Stimulated activated CD8-positive, alpha-beta memory T cell treated with anti-CD3 and anti-CD28 coated beads, Interleukin-2, amount 100 ng/mL, for 1 hour (primary cell): ENCODE measurements around the gene ZFAND3.

Experiments used
- DNase-seq, 2 donors: peaks; one replicate each; pipeline ENCODE4 v3.0.0-alpha.2; 2020; ENCODE audit warnings: low read depth in 2 of 2

ZFAND3 gene

DNA sequence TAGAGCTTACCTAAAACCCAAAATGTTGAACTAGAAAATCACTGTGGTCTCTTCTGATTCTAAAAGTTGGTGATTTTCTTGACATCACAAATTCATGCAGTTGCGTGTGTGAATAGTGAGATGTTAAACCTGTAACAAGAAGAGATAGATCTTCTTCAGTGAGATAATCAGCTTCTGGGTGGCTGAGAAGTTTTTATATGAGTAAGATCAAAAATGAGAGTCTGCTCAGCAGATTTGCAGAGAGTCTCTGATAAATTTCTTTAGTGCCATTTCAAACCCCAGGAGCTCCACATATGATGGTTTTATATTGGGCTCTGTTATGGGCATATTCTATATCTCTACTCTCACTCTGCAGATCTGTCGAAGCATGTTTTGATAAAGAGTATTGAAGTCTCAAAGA, 185.4 kb downstream of the ZFAND3 start:
- no peak for DNase-seq

DNA sequence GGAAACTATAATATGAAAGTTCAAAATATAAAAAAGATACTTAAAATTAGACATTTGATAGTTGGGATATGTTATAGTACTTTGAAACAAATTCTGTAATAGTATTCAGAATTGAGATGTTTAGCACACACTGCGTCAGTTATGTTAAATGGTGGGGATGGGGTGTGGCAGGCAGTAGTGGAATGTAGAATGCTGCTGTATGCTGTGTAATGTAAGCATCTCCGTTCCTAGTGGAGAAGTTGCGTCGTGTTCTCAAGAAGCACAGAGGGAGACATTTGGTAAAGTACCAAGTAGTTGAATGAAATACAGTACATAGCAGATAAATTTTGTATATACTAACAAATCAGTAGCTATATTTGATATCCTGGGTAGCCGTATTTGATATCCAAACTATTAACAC, 192.4 kb downstream of the ZFAND3 start:
- no peak for DNase-seq

DNA sequence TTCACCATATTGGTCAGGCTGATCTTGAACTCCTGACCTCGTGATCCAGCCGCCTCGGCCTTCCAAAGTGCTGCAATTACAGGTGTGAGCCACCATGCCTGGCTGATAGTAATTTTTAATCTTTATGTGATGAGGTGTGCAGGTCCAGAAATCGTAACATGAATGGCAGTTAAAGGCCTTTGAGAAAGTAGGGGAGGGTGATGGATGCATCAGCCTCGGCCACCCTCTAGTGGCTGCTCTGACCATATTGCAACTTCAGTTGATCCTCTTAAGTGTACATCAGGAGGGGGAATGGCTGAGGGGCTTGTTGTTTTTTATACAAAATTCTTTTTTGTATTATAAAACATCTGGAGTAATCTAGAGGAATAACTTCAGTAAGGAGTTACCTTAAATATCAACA, 193.0 kb downstream of the ZFAND3 start:
- DNase-seq, result no peak

DNA sequence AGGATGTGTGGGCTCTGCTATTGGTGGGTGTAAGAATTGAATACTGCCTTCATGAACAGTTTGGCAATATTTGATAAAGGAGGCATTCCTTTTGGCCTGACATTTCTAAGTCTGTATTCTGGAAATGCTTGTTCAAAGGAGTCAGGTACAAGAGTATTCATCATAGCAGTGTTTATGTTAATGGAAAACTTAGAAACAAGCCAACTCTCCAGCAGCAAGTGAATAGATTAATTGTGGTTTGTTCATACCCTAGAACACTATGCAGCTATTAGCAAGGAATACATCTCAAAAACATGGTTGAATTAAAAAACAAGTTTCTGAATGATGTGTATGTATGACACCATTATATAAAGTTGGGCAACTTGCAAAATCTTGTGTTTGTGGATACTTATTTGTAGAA, 195.8 kb downstream of the ZFAND3 start:
- no peak for DNase-seq

DNA sequence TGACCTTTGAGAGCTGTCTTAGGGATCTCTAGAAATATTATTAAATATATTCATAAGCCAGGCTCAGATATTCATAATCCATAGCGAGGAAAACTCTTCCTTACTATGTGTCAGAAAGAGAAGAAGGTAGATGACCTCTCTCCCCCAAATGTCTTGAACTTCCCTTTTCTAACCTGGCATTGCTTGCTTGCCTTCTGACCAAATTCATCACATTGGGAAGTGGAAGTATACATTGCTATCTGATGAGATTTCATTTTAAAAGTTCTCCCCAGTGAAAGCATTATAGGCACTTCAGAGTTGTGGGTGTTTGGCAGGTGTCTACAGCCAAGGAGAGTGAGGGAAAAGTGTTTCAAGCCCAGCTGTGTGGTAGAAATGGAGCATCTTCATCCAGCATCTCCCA, 197.3 kb downstream of the ZFAND3 start:
- no peak for DNase-seq

DNA sequence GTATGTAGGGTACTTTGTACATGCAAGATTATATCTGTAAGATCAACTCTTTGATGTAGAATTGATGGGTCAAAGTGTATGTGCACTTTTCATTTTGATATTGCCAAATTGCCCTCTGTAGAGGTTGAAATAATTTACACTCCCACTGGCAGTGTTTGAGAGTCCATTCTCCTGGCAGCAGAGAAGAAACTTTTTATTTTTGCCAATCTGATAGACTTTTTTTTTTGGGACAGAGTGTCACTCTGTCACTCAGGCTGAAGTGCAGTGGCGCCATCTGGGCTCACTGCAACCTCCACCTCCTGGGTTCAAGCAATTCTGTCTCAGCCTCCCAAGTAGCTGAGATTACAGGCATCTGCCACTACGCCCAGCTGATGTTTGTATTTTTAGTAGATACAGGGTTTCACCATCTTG, 199.2 kb downstream of the ZFAND3 start:
- DNase-seq, result no peak

DNA sequence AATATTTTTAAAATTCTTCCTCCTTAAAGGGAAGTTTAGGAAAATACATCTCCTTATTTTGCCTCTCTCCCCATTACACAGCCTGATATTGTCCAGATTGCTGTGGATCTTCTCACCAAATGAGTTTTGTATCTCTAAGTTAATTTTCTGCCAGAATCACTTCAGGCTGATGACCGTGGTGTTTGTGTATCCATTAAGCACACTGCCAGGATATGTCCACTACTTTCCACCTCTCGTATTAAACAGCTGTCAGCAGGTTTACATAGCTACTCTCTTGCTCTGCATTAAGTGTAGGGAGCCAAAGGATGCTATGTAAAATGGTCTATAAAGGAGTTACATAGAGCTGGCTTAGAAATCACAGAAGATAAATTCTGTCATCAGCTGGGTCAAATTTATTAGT, 201.1 kb downstream of the ZFAND3 start:
- DNase-seq, result no peak

DNA sequence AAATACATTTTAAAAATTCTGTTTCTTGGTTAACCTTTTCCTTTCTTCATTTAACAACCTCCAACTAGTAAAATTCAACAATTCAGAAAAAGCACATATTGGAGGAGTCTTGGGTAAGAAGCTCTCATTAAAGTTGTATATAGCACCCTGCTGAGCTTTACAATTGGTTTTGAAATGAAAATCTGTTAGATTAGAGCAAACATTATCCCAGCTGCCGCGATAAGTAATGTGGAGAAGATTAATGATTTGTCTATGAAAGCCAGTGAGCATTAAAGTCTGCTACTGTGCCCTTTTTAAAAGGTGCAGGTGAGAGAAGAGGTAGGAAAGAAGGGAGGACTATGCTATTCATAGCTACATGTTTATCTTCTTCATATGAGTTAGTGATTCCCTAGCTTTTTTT, 201.5 kb downstream of the ZFAND3 start:
- no peak for DNase-seq

DNA sequence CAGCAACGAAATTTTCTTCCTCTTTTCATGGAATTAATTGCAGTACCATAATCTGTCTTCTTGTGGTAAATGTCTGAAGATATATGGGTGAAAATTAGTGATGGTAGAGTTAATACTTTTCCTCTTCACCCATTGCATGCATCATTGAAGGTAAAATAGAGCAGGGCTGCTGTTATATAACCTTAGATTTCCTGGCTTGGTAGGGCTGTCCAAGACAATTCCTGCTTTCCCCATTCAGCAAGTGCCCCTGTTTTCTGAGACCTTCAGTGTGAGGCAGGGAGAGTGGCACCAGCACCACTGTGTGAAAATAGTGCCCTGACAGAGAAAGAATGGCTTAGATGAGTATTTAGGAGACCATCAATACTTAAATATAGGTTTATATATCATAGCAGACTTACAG, 202.0 kb downstream of the ZFAND3 start:
- no peak for DNase-seq

DNA sequence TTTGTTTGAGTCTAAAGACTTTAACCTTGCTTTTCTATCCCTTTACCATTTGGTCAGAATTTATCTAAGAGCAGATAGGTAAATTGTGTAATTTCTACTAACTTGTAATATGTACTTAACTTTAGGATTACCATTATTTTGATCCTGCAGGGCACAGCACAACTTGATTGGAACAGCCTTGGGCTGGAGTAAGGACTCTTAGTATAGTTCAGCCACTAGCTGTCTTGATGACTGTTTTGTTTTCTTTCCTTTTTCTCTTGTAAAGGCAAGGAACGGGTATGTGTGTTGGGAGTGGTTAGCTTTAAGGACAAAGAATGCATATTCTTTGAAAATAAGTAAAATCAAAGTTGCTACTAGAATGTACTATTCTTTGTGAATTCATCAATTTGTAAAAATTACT, 203.2 kb downstream of the ZFAND3 start:
- DNase-seq, result no peak

DNA sequence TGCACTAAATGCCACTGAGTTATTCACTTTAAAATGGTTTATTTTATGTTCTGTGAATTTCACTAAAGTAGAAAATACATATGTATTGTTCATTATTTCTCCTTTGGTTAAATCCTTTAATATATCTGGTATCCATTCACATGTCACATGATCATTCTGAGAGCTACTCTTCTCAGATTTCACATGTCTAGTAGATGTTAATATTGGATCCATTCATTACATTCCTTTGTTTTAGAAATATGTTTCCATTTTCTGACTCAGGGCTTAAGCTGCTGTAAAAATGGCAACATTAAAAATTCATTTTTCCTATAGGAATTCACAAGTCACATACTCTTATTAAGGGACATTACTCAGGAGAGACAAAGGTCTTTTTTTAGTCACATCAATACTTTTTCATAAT, 205.4 kb downstream of the ZFAND3 start:
- no peak for DNase-seq

DNA sequence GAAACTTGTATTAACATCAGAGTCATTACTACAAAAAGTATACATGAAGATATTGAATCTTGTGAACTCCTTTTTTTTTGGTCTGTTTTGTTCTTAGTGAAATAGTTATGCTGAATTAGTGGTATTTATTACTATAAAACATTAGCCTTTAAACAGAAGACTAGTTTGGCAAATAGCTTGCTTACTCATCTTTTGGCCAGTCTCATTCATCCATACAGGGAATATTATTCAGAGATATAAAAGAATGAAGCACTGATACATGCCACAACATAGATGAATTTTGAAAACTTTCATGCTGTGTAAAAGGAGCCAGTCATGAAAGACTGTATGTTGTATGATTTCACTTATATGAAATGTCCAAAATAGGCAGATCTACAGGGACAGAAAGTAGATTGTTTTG, 205.9 kb downstream of the ZFAND3 start:
- no peak for DNase-seq

DNA sequence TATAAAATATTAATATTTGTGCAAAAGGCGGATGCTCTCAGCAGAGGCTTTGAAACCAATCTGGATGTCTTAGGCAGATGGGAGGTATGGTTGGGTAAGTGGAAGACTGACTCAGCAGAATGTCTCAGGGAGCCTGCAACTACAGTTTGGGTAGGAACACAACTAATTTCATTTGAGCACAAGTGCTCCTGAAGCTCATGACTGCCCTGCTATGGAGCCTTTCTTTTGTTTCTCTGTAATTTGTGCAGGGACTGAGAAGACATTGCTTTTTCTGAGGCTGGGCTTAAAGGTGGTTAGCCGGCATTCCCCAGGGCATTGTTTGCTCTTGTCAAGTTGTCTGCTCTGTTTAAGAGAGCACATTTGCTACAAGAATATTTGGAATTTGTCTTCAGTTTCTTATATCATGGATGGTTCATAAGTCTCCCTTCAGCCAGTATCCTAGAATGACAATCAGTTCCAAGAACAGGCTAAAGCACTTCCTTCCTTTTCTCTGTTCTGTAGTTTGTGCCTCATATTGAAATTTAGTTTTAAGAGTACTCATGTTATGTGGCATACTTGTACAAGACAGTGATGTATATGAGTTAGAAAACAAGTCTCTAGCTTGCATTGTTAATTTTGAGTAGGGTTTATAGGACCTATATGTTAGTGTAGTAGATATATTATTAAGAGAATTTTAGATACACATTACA, 208.3 kb downstream of the ZFAND3 start:
- no peak for DNase-seq

DNA sequence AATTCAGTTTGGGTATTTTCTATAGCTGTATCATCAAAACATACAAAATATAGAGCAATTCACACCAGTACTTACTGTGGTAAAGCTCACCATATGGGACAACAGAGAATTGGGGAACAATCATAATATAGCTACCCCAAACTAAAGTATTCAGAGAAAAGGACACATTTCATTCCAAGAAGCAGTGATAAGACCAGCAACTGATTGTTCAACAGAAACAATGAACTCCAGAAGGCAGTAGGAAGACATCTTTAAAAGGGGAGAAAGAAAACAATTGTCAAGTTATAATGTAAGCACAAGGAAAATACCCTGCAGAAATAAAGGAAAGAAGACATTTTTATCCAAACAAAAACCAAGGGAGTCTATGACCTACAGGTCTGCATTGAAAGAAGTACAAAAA, 210.9 kb downstream of the ZFAND3 start:
- no peak for DNase-seq

DNA sequence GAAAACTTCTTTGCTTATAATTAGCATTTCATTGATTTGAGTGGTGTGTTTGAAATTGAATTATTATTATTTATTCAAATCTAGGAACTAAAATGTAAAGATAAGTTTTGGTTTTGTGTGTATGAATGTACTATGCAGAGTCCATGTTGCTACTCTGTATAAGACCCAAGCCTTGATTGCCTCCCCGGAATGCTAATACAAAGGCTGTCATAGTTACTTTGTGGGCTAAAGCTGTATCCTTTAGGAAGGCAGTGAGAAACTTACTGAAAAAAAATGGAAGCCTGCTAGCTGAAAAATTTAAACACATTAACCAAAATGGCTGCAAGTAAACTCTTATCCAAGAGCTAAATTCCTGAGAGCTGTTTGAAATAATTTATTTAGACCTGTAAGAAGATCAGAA, 213.3 kb downstream of the ZFAND3 start:
- no peak for DNase-seq

DNA sequence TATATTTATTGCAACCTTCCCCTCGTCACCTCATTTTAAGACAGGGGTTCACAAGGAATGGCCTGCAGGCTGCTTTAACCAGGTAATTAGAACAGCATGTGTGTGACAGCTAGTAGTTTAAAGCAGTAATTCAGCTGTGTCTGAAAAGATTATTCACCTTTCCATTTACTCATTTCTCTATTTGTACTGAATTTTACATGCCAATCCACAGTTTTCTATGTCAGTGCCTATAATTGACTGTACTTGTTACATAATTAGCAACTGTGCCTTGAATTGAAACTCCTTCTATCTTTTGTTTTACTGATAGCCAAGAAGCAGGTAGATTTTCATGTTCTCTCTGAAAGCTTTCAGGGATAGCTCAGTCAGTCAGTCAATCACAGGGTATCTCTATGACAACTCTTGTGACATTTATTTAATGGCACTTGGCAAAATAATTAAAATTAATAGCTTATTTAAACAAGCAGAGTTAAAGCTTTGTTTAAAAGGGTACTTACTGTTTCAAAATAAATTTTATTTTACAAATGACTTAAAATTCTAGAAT, 214.0 kb downstream of the ZFAND3 start:
- DNase-seq, result no peak

DNA sequence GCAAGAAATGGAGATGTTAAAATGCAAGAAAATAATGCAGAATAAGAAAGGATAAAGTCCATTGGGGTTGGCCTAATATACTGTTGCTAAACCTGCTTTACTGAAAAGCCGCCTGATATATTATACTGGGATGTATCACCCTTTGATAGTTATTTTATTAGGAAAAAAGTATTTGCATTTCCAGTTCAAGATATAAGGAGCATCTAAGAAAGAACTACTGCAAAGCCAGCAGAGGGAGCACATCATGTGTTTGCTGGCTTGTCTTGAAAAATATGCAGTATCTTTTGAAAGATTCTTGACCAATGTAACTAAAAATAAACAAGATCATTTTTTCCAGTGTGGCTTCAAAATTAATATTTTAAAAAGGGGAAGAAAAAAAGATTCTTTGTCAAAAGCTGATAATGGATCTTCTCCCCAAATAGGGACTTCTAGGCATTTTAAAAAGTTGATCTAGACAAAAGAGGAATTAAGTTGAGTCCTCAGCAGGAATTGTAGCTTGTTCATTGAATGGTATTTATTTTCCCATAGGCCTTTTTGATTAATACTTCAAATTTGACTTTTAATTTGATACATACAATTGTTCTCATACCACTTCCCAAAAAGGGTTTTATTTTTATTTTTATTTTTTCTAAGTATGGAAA, 214.9 kb downstream of the ZFAND3 start:
- DNase-seq, result no peak

DNA sequence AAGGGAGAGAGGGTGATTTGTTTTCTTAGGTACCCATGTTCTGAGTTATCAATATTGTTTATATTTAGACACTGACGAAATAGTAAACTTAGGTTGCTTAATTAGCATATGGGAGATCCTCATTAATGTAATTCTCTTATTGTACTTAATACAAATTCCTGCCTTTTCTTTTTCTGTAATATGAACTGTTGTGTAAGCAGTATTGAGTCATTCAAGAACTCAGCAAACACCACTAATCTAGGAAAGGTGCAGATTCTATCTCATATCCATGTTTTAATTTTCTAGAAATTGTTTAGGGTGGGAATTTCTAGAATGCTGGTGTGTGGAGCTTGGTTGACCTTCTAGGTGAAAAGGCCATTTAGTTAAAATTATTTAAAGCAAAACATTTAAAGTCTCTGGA, 216.0 kb downstream of the ZFAND3 start:
- no peak for DNase-seq

DNA sequence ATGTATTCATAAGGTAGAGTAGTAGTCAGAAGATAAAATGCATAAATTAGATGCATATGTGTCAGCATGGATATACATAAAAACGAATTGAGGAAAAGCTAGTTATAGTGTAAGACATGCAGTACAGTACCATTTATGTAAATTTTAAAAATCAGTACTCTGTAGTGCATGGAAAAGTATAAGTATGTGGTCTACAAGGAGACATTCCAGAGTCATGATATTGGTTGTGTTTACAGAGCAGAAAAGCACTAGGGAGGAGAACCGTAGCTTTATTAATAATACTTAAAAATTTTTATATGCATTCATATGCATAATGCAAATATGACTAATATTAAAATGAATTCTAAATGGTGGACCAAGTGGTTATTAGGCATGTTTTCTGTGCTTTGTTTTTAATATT, 220.0 kb downstream of the ZFAND3 start:
- DNase-seq, result no peak

DNA sequence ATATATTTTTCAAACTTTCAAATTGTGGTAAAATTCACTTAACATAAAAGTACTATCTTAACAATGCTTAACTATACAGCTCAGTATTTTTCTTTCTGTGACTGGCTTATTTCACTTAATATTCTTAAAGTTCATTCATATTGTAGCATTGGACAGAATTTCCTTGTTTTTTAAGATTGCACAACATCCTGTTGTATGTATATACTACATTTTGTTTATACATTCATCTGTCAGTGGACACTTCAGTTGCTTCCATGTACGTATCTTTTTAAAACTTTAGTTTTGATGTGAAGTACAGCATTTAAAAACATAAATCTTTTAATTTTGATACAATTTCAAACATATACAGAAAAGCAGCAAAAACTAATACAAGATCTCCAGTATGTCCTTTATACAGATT, 220.7 kb downstream of the ZFAND3 start:
- DNase-seq, result no peak

DNA sequence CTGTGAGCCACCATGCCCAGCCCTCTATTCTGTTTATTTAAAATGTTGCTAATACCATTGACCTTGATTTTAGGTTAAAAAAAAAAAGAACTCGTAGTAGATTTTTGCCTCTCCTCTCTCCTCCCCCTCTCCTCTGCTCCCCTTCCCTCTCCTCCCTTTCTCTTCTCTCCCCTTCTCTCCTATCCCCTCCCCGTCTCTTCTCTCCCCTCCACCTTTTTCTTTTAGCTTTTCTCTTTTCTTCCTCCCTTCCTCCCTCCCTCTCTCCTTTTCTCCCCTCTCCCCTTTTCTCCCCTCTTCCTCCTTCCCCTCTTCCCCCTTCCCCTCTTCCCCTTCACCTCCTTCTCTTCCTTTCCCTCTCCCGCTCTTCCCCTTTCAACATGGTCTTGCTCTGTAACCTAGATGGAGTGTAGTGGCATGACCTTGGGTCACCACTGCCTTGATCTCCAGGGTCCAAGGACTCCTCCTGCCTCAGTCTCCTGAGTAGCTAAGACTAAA, 223.8 kb downstream of the ZFAND3 start:
- no peak for DNase-seq

DNA sequence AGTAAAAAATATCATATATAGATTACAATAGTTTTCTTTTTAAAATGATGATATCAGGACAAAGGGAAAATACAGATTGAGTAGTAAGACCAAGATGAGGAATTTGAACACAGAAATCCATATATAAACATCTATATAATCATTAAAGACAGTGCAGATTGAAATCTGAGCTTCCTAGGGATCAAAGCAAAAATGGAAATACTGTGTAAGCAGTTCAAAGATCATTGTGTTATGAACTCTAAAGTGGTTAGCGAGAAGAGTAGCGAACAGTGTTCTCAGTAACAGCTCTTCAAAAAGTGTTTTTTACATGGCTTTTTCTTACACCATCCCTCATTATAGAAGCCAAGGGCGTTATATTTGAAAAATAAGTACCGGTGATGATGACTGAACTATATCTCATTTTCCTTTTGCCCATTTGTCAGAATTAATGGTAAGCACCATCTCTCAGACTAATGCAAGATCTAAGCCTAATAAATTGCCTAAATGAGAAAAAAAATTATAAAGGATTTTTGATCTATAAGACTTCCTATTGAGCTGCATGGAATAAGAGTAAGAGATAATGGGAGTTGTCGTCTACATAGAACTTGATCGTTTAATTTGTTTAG, 226.3 kb downstream of the ZFAND3 start:
- DNase-seq, result no peak

DNA sequence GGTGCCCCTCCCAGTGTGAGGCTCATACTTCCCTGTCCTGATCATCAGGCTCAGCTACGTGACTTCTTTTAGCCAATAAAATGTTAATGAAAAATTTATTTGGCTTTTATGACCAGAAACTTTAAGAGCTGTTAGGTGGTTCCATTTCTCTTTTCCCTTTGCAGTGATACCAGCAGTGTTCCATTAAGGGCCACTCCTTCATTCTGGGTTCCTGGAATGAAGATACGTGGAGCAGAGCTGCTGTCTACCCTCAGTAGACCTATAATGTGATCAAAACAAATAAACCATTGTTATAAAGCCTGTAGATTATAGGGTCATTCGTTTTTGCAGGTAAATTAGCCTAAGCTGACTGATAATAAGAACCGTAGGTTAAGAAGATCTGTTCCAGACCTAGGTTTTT, 228.0 kb downstream of the ZFAND3 start:
- DNase-seq, result no peak
